NCI-H524 treated with DMSO at 0.1 percent for 48 hours (cell line): ENCODE results near the gene NEK3.
A peak's percentile ranks its signal among the peaks of the same experiment; 100 is the strongest.
"Not testable (repeated sequence)": the region's sequence is repeated elsewhere in the genome, so short reads cannot be mapped to it uniquely, and the experiment has no call there.

ENCODE experiments used
- DNase-seq: peaks from one replicate; lab custom pipeline; 2025; lab: John Stamatoyannopoulos, UW

Gene NEK3

DNA sequence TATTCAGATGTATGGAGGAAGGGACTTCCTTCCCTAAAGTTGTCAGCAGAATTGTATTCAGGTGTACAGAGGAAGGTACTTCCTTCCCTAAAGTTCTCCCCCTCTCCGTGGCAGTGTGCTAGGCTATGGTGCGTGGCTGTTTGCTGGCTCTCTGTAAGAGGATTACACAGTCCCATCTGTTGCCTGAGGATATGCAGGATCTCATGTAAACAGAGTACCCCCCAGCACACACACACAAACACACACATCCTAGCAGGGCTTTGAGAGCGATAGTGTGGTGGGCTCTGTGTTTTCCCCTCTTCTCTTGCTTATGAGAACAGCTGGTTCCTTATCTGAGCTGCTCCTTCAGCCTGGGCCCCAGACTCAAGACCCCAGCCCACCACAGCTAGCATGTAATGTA, 40.8 kb downstream of the NEK3 start:
- peak; percentile 93 for DNase-seq

DNA sequence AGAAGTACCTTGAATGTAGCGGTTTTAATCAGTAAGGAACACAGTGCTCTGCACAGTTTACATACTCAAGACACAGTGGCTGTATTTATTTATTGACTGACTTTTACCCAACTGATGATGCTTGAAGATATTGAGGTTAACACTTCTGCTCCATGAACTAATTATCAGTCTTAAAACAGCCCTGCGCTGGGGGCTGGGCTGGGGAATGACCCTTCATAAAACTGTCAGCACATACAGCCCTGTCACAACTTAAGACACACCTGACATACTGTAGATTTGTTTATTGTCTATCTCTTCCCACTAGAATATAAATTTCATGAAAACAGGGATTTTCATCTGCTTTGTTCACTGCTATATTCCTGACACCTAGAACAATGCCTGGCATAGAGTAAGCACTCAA, 41.3 kb downstream of the NEK3 start:
- DNase-seq: no peak

DNA sequence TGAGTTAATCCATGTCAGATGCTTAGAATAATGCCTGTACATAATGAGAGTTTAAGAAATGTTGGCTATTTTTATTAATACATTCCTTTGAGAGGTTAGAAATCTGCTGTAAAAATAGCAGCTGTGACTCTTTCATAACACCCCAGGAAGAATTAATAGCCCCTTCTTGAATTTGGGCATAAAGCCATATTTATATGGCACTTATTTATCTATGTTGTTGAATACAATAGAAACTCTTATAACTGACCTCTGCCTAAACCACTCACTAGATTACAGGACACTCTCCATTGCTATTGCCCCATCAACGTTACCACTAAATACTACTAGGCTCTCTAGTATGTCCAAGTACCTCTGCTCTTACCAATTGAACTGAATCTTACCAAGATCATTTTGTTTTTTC, 46.8 kb downstream of the NEK3 start:
- no peak for DNase-seq

DNA sequence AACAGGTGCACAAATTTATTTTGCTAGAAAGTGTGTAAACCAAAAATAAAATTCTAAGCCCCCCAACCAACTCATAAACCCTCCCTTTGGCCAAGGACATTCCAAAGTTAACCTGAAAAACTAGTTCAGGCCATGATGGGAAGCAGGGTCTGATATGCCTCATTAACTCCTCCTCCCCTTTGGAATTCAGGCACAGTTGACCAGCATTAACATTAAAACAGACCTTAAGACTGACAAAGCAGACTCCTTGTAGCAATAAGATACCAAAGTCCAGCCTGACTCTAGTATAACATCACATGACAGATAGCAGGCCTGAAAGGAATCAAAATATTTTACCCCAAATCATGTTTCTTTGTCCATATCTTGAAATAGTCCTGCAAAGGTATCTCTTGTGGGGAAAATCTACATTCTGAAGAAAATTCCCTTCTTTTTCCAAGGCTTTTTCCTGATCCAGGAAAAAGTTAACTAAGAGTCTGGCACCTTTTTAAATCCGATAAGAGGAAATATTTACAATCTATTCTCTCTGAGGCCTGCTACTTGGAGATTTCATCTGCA, 50.2 kb downstream of the NEK3 start:
- DNase-seq: no peak

DNA sequence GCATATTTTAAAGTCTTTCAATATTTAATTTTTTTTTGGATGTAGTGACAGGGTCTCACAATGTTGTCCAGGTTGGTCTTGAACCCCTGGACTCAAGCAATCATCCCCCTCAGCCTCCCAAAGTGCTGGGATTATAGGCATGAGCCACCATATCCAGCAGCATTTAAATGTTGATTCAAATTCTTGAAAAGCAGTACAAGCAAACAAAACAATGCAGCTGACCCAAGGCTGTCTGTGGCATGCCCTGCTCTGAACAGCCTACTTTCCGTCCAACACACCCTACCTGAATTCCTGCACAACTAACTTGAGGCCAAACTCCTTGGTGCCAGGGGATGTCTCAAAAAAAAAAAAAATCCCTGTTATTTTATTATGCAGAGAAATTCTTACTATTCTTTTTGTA, 53.6 kb downstream of the NEK3 start:
- no peak for DNase-seq

DNA sequence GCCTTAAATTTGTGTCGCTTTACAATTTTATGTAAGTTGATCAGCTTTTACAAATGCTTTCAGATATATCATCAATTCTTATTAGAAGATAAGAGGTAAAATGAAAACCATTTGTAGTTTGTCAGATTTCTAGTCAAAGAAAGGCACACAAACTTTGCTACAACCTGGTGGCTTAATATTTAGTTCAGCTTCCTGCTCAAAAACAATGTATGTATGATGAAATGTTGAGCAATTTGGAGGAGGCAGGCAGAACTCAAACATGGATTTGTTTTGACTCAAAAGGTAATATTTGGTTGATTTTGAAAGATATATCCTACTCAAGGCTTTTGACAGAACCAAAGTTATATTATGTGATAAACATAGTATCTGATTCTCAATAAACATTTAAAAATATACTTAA, 54.8 kb downstream of the NEK3 start:
- no peak for DNase-seq

DNA sequence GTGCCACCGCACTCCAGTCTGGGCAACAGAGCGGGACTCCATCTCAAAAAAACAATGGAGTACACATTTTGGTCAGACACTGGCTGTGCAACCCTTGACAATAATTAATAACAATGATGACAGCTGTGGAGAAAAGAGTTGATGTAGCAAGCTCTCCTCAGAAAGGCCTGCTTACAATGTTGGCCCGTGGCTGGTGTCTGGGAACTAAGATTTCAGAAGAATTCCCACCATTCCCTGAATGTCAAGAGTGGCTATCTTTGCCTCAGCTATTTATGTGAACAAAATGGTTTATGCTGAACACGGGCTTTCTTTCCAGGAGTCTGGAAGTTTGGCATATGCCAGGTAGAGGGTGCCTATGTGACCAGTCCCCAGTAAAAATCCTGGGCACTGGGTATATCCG, 56.0 kb downstream of the NEK3 start:
- DNase-seq: no peak

DNA sequence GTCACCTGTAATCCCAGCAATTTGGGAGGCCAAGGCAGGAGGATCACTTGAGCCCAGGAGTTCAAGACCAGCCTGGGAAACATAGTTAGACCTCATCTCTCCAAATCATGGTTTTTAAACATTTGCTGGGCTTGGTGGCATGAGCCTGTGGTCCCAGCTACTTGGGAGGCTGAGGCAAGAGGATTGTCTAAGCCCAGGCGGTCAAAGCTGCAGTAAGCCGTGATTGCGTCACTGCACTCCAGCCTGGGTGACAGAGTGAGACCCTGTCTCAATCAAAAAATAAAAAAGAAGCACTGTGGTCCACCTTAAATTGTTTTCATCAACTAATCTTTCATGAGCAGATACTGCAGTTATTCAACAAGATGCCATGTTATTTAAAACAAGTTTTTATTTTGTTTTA, 57.0 kb downstream of the NEK3 start:
- not testable (repeated sequence) for DNase-seq

DNA sequence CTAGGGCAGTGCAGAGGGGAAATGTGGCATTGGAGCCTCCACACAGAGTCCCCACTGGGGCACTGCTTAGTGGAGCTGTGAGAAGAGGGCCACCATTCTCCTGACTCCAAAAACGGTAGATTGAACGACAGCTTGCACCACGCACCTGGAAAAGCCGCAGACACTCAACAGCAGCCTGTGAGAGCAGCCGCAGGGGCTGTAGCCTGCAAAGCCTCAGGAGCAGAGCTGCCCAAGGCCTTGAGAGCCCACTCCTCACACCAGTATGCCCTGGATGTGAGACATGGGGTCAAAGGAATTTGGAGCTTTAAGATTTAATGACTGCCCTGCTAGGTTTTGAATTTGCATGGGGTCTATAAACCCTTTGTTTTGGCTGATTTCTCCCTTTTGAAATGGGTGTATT, 62.2 kb downstream of the NEK3 start:
- no peak for DNase-seq

DNA sequence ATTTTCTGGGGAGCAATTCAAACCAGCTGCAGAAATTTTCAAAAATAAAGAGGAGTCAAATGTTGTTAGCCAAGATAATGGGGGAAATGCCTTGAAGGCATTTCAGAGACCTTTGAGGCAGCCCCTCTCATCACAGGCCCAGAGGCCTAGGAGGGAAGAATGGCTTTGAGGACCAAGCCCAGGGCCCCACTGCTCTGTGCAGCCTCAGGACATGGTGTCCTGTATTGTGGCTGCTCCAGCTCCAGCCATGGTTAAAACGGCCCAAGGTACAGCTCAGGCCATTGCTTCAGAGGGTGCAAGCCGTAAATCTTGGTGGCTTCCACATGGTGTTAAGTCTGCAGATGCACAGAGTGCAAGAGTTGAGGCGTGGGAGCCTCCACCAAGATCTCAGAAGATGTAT, 62.6 kb downstream of the NEK3 start:
- DNase-seq: no peak

DNA sequence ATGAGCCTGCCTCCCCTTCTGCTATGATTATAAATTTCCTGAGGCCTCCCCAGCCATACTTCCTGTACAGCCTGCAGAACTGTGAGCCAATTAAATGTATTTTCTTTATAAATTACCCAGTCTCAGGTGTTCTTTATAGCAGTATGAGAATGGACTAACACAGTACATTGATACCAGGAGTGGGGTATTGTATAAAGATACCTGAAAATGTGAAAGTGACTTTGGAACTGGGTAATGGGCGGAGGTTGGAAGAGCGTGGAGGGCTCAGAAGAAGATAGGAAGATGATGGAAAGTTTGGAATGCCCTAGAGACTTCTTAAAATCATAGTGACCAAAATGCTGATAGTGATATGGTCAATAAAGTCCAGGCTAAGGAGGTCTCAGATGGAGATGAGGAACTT, 63.3 kb downstream of the NEK3 start:
- no peak for DNase-seq

DNA sequence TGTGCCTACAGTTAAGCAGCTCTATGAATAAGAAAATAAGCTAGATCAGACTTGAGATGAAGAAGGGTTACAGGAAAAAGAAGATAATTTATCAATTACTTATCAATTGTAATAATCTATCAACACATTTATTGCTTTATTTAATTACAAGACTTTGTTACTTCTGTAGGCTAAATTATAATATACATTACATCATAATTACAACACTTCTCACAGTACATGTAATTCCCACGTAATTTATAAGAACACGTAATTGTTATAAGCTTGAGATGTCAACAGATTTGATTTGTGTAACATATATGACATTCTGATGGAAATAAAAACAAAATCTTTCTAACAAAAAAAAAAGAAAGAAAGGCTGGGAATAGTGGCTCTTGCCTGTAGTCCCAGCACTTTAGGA, 67.3 kb downstream of the NEK3 start:
- DNase-seq: no peak

DNA sequence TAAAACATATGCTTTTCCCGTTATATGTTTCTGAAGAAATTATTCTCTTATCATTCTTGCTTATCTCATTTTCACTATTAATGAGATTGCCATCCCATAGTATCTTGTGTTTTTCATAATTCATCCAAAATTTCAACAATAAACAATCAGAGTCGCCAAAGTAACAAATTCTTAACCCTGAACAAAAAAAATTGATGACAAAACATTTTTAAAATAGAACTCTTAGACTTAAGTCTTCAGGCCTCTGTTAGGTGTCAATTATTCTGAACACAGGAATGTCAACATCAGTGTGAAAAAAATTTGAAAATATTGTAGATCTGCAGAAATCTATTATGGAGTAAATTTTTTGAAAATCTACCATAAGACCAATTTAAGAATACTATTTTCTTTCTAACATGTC, 67.9 kb downstream of the NEK3 start:
- DNase-seq: no peak

DNA sequence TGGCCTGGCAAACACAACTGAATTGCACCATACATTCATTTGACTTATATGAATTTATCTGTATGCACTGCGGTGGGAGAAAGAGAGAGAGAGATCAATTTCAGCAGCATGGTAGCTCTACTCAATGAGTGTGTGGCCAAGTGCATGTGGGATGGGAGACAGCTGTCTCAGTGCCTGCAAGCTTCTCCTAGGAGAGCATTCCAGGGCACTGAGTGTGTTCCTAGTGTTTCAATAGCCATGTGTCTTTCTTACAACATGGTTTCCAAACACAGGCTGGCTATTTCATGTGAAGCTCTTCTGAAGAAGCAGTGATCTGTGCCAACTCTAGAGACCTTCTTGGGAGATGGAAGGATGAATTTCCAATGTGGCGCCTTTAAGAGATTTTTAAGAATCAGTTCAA, 74.0 kb downstream of the NEK3 start:
- no peak for DNase-seq

DNA sequence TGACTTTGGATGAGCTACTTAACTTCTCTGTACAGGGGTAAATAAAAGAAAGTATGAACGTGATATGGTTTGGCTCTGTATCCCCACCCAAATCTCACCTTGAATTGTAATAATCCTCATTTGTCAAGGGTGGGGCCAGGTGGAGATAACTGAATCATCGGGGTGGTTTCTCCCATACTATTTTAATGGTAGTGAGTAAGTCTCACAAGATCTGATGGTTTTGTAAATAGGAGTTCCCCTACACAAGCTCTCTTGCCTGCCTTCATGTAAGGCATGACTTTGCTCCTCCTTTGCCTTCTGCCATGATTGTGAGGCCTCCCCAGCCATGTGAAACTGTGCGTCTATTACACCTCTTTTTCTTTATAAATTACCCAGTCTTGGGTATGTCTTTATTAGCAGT, 74.4 kb downstream of the NEK3 start:
- DNase-seq: not testable (repeated sequence)
